Psoas muscle (tissue), 8 donors: ENCODE measurements around the gene SLC12A3. TPM values are rescaled to one million over a fixed set of nuclear protein-coding genes. Genes with fewer than 3 reads are reported as not detected.
"Not testable (repeated sequence)": the region's sequence is repeated elsewhere in the genome, so short reads cannot be mapped to it uniquely, and the experiment has no call there.

Experiments
- ATAC-seq, 4 donors: fragments of 200-7000 bp; cut with Tn5 transposase; one replicate each; pipeline ENCODE4 v1.9.1; 2020; ENCODE audit warnings: moderate library complexity in 3 of 4, mild to moderate bottlenecking in 2 of 4
- DNase-seq, 2 donors: peaks; one replicate each; pipeline ENCODE4 v3.0.0-alpha.2; 2020
- H3K27ac ChIP-seq: fragments of 200-600 bp; one replicate; pipeline ENCODE4 v1.8.0; 2022
- H3K27me3 ChIP-seq, 3 donors: fragments of 200-600 bp in 1 of 3; one replicate each; pipeline versions ENCODE4 v1.6.1 to v1.8.0; 2013 to 2022; ENCODE audit warnings: low read length in 2 of 3, mild to moderate bottlenecking in 2 of 3, moderate library complexity in 1 of 3; ENCODE audit not compliant: insufficient read depth in 3 of 3
- H3K36me3 ChIP-seq, 2 donors: fragments of 200-600 bp in 1 of 2; one replicate each; pipeline versions ENCODE4 v1.6.1 to v1.8.0; 2013 to 2022; ENCODE audit warnings: low read depth in 1 of 2, mild to moderate bottlenecking in 1 of 2, moderate library complexity in 1 of 2; ENCODE audit not compliant: insufficient read depth in 1 of 2
- H3K4me1 ChIP-seq: fragments of 200-600 bp; one replicate; pipeline ENCODE4 v1.8.0; 2022
- H3K4me3 ChIP-seq: fragments of 200-600 bp; one replicate; pipeline ENCODE4 v1.8.0; 2022; ENCODE audit warnings: mild to moderate bottlenecking
- H3K9me3 ChIP-seq: fragments of 200-600 bp; one replicate; pipeline ENCODE4 v1.8.0; 2022
- CTCF ChIP-seq: fragments of 200-600 bp; IDR thresholded peaks from one replicate; pipeline ENCODE4 v1.8.0; 2022; ENCODE audit warnings: antibody characterized with exemption
- WGBS, 3 donors: extraction: QIAGEN DNeasy Blood & Tissue Kit; methylation state at CpG; one replicate each; pipeline versions ENCODE4 v1.1.6 to v1.1.7; 2013; 5-methylcytosine and 5-hydroxymethylcytosine counted together
- intact Hi-C, 2 donors: fragments of 100-400 bp; cut with DNase I; formaldehyde crosslinking; loops; one replicate each; pipeline versions ENCODE4 v1.11.0 to v1.14.2; 2022
- polyA plus RNA-seq, 3 donors: library from polyadenylated mRNA; stranded (reverse); fragments of 200-250 nt; gene quantifications; one replicate each; pipeline ENCODE4 v1.2.3, GENCODE V29; 2013
- total RNA-seq, 4 donors: library from RNA; stranded (reverse); fragmentation: NEBNext Ultra II Directional in 2 of 4; extraction: Animal tissue kit (Norgen Biotek cat#: 25700) in 2 of 4; gene quantifications; one replicate each; pipeline versions ENCODE4 v1.2.1 to v1.2.4, GENCODE V29; 2021 to 2023
- donor health status: healthy with polysubstance abuse.
- donor health status: DM: no; HTN: no; CAD: no; lungs with moderate emphysema.
- donor health status: Bipolar disorder and iron deficiency.
- donor health status: healthy.
- donor health status: DM: yes; HTN: yes; CAD: no.
- donor health status: DM: no; HTN: no; CAD: no.
- donor health status: DM: no; HTN: no; CAD: no.
- donor health status: DM: yes; HTN: yes; CAD: no.

The SLC12A3 gene
- total and polyA plus RNA-seq, 7 donors: 0.01 to 0.06 TPM; not detected in 5

GRCh38 chr16:56884026-56884582 is 19.1 kb downstream of the SLC12A3 start:
- DNase-seq (no peak), ATAC-seq (no peak)
- Histone ChIP-seq H3K27me3 (no peaks in the 10 kb centered on the region), H3K36me3 (no peaks in the 10 kb centered on the region), H3K9me3 (no peaks in the 10 kb centered on the region), H3K4me1 (no peaks in the 10 kb centered on the region), H3K27ac (no peak overlapping the region), H3K4me3 (no peak overlapping the region)
- WGBS, 3 donors: 86 to 92% (median 91%) methylated on average over 14 of the region's 14 CpGs
- intact Hi-C loops: no loop called here
- TF ChIP-seq CTCF: no peak

GRCh38 chr16:56884929-56885328 is 19.9 kb downstream of the SLC12A3 start:
- H3K4me1 ChIP-seq, intact Hi-C loops, H3K4me3 ChIP-seq, ATAC-seq, H3K27me3 ChIP-seq, H3K27ac ChIP-seq, DNase-seq, H3K9me3 ChIP-seq, H3K36me3 ChIP-seq: not testable (repeated sequence)
- 93 to 95% (median 94%) methylated on average over 13 of the region's 13 CpGs for WGBS, 3 donors

GRCh38 chr16:56885446-56886162 is 20.6 kb downstream of the SLC12A3 start:
- intact Hi-C loops: no loop called here
- ATAC-seq (no peak), DNase-seq (no peak)
- Histone ChIP-seq H3K27ac (no peak overlapping the region), H3K36me3 (no peaks in the 10 kb centered on the region), H3K4me1 (no peaks in the 10 kb centered on the region), H3K27me3 (no peaks in the 10 kb centered on the region), H3K9me3 (no peaks in the 10 kb centered on the region), H3K4me3 (no peak overlapping the region)
- TF ChIP-seq CTCF: no peak
- 85 to 86% (median 86%) methylated on average over 9 of the region's 9 CpGs for whole genome bisulfite sequencing, 3 donors

GRCh38 chr16:56886296-56886695 is 21.3 kb downstream of the SLC12A3 start:
- DNase-seq (no peak), ATAC-seq (no peak)
- Histone ChIP-seq H3K27me3 (no peaks in the 10 kb centered on the region), H3K4me1 (no peaks in the 10 kb centered on the region), H3K36me3 (no peaks in the 10 kb centered on the region), H3K27ac (no peak overlapping the region), H3K4me3 (no peak overlapping the region), H3K9me3 (no peaks in the 10 kb centered on the region)
- WGBS, 3 donors: 87 to 94% (median 88%) methylated on average over 10 to 12 of the region's 12 CpGs
- intact Hi-C loops: no loop called here
- no peak for TF ChIP-seq CTCF

GRCh38 chr16:56886826-56887225 is 21.8 kb downstream of the SLC12A3 start:
- ATAC-seq: no peak
- intact Hi-C loops: no loop called here
- no peaks in the 10 kb centered on the region for H3K27me3 ChIP-seq
- DNase-seq: no peak
- 71 to 84% (median 71%) methylated on average over 9 of the region's 9 CpGs for WGBS, 3 donors
- H3K27ac ChIP-seq: no peak overlapping the region
- no peaks in the 10 kb centered on the region for H3K9me3 ChIP-seq
- H3K36me3 ChIP-seq: no peaks in the 10 kb centered on the region
- no peaks in the 10 kb centered on the region for H3K4me1 ChIP-seq
- no peak for TF ChIP-seq CTCF
- H3K4me3 ChIP-seq: no peak overlapping the region
